ENCODE results near the gene ZNF385A.

- TF ChIP-seq CTCF (conservative IDR thresholded peaks at IDR 0.05; ENCODE audit: low read length) (no peak), EZH2phosphoT487 (IDR thresholded peaks at IDR 0.05; ENCODE audit: borderline replicate concordance) (no peak)
These were observed 20.9 kb downstream of the ZNF385A start for GRCh38 chr12:54363618-54364017.

All from Loucy (cell line).